Hepatic stellate cell (primary cell): ENCODE data around the gene MLN.

Experiments
- DNase-seq: peaks from one replicate; pipeline ENCODE4 v3.0.0; 2011; ENCODE audit warnings: low spot score

The MLN gene

DNA sequence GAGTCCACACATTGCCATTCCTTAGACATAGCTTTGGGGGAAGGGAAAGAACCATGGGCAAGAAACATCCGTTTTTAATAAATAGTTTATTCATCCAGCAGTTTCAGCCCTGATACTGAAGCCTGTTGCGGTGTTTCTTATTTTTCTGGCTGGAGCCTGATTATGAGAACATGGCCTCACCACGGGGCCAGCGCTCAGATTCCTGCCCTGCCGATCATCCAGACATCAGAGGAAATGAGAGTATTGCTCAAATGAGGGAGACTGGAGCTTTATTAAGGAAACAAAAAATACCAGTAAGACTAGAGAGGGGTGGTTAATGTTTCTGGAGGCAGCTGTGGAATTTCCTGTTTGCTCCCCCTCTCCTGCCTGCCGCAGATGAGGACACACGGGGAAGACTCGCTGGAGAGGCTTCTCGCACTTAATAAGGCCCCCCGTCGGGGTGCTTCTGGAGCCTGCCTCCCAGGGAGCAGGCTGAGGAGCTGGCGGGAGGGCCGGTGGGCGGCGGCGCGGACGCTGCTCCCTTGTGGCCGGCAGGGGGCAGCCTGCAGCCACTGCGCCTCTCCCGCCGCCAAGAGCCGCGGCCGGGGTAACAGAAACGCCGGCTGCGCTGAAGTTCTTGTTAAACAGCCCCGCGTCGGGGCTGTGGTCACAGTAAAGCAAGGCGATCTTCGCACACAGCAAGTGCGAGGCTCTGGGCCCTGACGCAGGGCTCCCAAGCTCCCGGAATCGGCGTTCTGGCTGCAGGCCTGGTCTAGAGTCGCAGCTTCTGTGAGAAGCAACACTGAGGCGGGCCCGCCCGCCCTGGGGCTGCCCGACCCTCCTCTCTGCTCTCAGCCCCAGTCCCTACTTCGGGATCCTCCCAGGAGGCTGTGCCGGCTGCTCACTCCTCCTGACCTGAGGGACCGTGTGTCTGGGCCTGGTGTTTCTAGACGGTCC lies 32.4 kb downstream of the MLN start:
- peak; percentile 96 for DNase-seq

DNA sequence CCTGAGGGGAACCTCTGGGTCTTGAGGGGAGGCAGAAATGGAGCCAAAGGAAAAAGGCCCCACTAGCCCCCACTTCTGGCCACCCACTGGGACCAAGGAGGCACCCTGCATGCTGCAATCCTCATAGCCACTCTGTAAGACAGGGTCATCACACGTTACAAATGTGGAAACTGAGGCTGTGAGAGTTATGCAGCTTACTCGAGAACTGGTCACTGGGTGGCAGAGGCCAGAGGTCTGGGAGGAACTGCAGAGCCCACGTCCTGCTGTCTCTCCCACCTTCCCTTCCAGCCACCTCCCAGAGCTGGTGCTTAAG lies 33.0 kb downstream of the MLN start:
- DNase-seq = no peak

GRCh38 chr6:33770124-33770832 lies 33.5 kb downstream of the MLN start:
- DNase-seq = no peak

DNA sequence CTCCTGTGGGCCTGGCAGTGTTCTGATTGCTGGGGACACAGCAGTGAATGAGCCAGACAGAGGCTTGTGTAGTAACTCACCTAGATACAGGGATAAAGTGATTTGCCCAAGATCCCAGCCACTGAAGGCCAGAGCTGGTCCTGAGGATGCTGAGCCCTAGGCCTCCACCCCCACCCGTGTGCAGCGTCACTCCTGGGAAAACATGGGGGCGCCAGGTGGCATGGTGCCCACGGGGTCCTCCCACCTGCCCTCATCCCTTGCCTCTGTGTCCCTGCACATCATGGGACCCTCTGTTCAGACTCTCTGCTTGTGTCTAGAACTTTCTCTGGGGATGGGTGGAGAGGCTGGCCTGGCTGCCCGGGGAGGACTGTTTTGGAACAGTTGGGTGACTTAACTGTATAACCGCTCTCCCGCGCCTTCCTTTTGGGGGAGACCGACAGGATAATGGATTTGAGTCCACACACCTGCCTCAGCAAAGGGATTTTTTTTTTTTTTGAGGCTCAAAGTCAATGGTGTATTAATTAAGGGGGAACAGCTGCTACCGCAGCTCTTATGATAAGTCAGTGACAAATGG lies 34.5 kb downstream of the MLN start:
- DNase-seq = no peak

- DNase-seq = peak; percentile 93
Measured at GRCh38 chr6:33768644-33769120, 35.1 kb downstream of the MLN start.

GRCh38 chr6:33766921-33767907 lies 36.6 kb downstream of the MLN start:
- DNase-seq = no peak

DNA sequence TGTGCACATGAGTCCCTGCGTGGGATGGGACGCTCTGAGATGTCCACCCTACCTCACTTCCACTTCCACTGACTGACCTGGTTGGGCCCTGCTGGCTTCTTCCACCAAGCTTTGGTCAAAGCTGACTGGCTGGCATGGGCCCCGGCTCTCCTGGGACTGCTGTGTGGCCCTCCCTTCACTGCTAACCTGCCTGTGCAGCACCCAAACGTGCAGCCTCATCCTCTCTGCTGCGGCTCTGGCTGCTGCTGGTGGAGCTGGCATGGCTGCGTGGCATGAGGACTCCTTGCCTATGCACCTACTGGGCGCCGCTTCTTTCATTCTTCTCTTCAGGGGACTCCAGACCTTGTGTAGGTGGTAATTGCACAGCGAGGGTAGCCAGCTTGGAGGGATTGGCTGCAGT lies 38.4 kb downstream of the MLN start:
- no peak for DNase-seq

- no peak for DNase-seq
Measured at GRCh38 chr6:33764036-33764435, 39.8 kb downstream of the MLN start.

- DNase-seq = no peak
Measured at GRCh38 chr6:33763483-33763882, 40.3 kb downstream of the MLN start.

DNA sequence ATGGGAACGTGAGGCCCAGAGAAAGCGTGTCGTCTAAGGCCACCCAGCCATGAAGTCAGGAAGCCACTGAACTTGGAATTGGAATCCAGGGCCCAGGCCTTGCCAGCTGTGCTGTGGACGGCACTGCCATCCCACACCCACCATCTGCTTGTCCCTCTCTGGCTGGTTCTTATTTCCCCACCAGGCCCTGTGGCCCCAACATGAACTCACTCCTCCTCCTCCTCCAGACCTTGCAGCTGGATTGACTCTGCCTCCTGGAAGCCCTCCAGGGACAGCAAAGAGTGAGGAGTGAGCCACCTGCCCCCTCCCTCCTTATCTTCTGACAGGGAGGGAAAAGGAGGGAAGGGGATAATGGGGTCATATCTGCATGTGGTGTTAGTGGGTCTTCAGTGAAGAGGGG lies 41.1 kb downstream of the MLN start:
- DNase-seq = no peak

DNA sequence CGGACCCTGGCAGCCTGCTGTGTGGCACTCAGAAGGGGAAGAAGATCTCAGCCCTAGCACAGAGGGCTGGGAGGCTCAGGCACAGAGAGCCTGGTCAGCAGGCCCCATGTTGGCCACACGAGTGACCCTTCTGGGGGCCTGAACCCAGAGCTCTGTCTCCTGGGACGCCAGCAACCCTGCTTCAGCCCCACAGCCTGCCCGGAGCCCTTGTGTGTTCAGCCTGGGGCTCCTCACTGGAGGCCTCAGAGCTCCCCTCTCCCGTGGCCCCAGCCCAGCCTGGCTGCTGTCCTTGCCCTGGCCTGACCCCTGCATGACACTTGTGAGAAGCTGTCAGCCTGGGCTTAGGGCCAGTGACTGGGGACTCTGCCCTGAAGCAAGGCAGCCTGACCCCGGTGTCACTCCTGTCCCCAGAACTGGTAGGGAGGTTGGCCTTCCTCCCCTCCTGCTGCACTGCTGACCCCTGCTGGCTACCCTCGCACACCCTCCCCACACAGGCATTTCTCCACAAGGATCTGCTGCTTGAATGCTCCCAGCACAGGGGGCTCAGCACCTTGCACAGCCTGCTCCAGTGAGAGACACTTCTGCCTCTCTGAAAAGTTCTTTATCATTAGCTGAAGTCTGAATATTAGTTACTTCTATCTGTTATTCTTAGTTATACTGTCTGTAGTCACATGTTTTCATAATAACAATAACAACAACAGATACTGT lies 41.7 kb downstream of the MLN start:
- peak; percentile 63 for DNase-seq

- no peak for DNase-seq
Measured at GRCh38 chr6:33761581-33761921, 42.3 kb downstream of the MLN start.

GRCh38 chr6:33759887-33760629 lies 43.7 kb downstream of the MLN start:
- no peak for DNase-seq

DNA sequence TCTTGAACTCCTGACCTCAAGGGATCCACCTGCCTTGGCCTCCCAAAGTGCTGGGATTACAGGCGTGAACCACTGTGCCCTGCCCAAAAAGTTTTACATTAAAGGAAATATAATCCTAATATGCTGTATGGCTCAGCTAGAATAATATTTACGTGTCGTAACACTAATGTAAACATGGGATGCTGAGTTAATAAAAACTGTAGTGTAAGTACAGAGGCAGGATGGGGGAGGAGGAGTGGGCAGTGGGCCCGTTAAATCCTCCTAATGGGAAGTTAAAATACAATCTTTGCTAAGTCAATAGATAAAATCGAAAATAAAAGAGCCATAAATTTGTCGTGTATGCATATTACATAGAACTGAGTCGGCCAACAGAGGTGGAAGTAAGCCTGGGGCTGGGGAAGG lies 45.0 kb downstream of the MLN start:
- no peak for DNase-seq

DNA sequence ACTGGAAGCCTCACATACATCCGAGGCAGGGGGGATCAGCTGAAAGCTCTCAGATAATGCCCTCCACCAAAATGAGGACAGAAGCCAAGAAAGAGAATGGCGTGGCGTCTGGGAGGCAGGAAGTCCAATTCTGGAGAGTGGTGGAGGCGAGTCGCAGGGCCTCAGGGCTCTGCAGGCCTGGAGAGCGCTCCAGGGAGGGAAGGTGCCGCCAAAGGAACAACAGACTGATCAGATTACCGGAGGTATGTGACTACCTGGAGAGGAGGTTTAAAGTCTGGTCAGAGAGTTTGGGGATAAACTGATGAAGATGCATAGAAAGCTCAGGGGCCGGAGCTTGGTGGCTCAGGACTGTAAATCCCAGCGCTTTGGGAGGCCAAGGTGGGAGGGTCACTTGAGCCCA lies 45.9 kb downstream of the MLN start:
- no peak for DNase-seq

DNA sequence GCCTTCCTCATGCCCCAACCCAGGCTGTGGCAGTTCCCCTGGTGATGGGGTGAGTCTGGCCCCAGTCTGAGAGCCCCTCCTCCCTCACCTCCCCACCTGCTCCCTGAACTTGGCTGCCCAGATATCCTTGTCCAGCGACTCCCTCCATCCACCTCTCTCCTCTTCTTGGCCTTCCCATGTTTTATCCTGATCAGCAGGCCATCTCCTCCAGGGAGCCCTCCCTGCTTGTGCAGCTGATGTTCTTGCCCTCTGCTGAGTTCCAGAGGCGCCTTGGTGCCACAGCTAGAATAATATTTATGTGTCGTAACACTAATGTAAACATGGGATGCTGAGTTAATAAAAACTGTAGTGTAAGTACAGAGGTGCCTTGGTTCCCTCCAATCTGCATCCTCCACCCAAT lies 46.7 kb downstream of the MLN start:
- no peak for DNase-seq

DNA sequence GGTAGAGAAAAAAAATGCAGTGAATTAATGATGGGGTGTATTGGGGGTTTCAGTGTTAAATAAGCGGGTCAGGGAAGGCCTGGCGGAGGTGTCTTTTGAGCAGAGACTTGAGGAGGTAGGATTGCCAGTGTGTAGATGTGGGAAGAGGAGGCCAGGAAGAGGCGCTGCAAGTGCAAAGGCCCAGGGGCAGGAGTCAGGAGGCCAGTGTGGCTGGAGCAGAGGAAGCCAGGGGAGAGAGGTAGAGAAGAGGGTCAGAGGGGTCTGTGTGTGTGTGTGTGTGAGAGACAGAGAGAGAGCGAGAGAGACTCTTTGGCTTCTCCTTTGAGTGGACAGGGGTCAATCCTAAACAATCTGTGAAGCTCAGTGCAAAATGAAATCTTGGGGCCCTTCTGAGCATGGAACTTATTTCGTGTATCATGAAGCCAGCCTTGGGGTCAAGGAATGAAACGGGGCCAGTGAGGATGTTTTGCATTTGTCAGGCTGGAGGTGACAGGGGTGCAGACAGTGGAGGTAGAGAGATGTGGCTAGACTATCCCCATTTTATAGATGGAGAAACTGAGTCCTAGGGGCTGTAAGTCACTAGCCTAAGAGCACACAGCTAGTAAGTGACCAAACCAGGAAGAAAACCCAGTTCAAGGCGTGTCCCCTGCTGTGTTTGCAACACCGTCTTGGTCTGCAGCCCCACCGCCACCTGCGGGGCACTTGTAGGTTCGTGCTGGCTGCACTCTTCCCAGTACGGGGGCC lies 47.4 kb downstream of the MLN start:
- no peak for DNase-seq

- DNase-seq = no peak
Measured at GRCh38 chr6:33755070-33755869, 48.5 kb downstream of the MLN start.

DNA sequence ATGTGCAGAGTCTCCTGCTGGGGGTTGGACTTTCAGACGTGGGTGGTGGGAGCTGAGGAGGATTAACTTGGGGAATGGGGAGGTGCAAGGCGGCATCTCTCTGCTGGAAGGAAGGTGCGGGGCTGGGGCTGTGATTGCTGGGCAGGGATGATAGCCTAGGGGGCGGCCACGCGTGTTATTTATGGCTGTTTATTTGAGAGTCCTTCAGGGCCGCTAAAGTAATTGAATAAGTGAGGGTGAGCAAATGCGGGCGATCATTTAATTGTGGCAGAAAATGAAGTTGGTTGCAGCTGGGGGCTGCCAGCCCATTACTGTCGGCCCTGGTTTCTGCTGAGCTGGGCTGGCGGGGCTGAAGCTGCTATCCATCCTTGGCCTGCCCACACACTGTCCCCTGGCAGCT lies 49.6 kb downstream of the MLN start:
- no peak for DNase-seq
